CD14-positive monocyte (primary cell): ENCODE data around the gene RABL6. TPM values are rescaled to one million over a fixed set of nuclear protein-coding genes. Genes with fewer than 3 reads are reported as not detected.
"Not testable (repeated sequence)": the region's sequence is repeated elsewhere in the genome, so short reads cannot be mapped to it uniquely, and the experiment has no call there.

Experiments
- DNase-seq, 3 donors: peaks; one replicate each; pipeline ENCODE4 v3.0.0-alpha.2; 2011 to 2022
- H2AFZ ChIP-seq: 2 replicates; pipeline ENCODE4 v1.6.0; 2012; ENCODE audit warnings: mild to moderate bottlenecking, low read depth, low read length, inconsistent platforms; ENCODE audit not compliant: insufficient read depth, poor library complexity, severe bottlenecking
- H3K27ac ChIP-seq, 2 donors: 1 replicate in 1 of 2; 2 replicates in 1 of 2; pipeline ENCODE4 v1.5.1; 2012 to 2013; ENCODE audit warnings: low read length in 2 of 2, control low read depth in 1 of 2, inconsistent platforms in 1 of 2, low read depth in 1 of 2, mild to moderate bottlenecking in 1 of 2
- H3K27me3 ChIP-seq, 2 donors: one replicate each; pipeline versions ENCODE4 v1.6.0 to v1.6.1; 2011 to 2013; ENCODE audit warnings: low read length in 2 of 2; ENCODE audit not compliant: control insufficient read depth in 2 of 2, insufficient read depth in 2 of 2
- H3K36me3 ChIP-seq, 2 donors: replicated peaks in 1 of 2; 1 replicate in 1 of 2; 2 replicates in 1 of 2; pipeline versions ENCODE4 v1.5.1 to v1.6.1; 2012 to 2013; ENCODE audit warnings: low read length in 2 of 2, control low read depth in 1 of 2, inconsistent platforms in 1 of 2, mild to moderate bottlenecking in 1 of 2; ENCODE audit not compliant: insufficient read depth in 2 of 2, control insufficient read depth in 1 of 2
- H3K4me1 ChIP-seq, 2 donors: 1 replicate in 1 of 2; 2 replicates in 1 of 2; pipeline versions ENCODE4 v1.5.1 to v1.6.1; 2012 to 2013; ENCODE audit warnings: low read length in 2 of 2, control low read depth in 1 of 2, inconsistent platforms in 1 of 2, mild to moderate bottlenecking in 1 of 2, moderate library complexity in 1 of 2; ENCODE audit not compliant: insufficient read depth in 2 of 2, control insufficient read depth in 1 of 2
- H3K4me2 ChIP-seq: replicated peaks from 2 replicates; pipeline ENCODE3; 2012; ENCODE audit warnings: low read length, moderate library complexity, mild to moderate bottlenecking; ENCODE audit not compliant: poor library complexity, severe bottlenecking; ENCODE audit errors: extremely low read depth
- H3K4me3 ChIP-seq, 3 experiments: fragments of 200-600 bp in 1 of 3; sonication (generic) in 1 of 3; replicated peaks in 1 of 3; 1 replicate in 2 of 3; 2 replicates in 1 of 3; pipeline ENCODE4 v1.5.1; 2011 to 2013; ENCODE audit warnings: low read length in 3 of 3, mild to moderate bottlenecking in 3 of 3, control low read depth in 2 of 3, low read depth in 2 of 3, inconsistent platforms in 1 of 3, moderate library complexity in 1 of 3
- H3K79me2 ChIP-seq: 2 replicates; pipeline ENCODE4 v1.6.0; 2012; ENCODE audit warnings: mild to moderate bottlenecking, control low read depth, inconsistent platforms, low read length, moderate library complexity; ENCODE audit not compliant: insufficient read depth
- H3K9ac ChIP-seq: 2 replicates; pipeline ENCODE4 v1.6.0; 2017; ENCODE audit warnings: low read length, mild to moderate bottlenecking; ENCODE audit not compliant: insufficient read depth, poor library complexity, severe bottlenecking
- H3K9me3 ChIP-seq, 2 donors: replicated peaks in 1 of 2; 1 replicate in 1 of 2; 2 replicates in 1 of 2; pipeline versions ENCODE4 v1.5.1 to v1.6.1; 2012 to 2013; ENCODE audit warnings: low read length in 2 of 2, control low read depth in 1 of 2; ENCODE audit not compliant: control insufficient read depth in 1 of 2, insufficient read depth in 1 of 2
- H4K20me1 ChIP-seq: 2 replicates; pipeline ENCODE4 v1.6.0; 2012; ENCODE audit warnings: mild to moderate bottlenecking, low read length, control low read depth, moderate library complexity; ENCODE audit not compliant: insufficient read depth
- H3K27ac Mint-ChIP-seq, 7 donors: one replicate each; pipeline ENCODE4 v1.8.0; 2020; ENCODE audit warnings: mild to moderate bottlenecking in 7 of 7, mixed read lengths in 7 of 7, moderate library complexity in 6 of 7, inconsistent platforms in 2 of 7
- H3K27me3 Mint-ChIP-seq, 3 donors: one replicate each; pipeline ENCODE4 v1.8.0; 2021 to 2022; ENCODE audit warnings: low read depth in 3 of 3, mild to moderate bottlenecking in 3 of 3, mixed read lengths in 3 of 3, moderate library complexity in 3 of 3, inconsistent platforms in 1 of 3
- H3K36me3 Mint-ChIP-seq, 2 donors: one replicate each; pipeline ENCODE4 v1.8.0; 2020; ENCODE audit warnings: mixed read lengths in 2 of 2, inconsistent platforms in 1 of 2, mild to moderate bottlenecking in 1 of 2
- H3K4me1 Mint-ChIP-seq: one replicate; pipeline ENCODE4 v1.8.0; 2020; ENCODE audit warnings: mild to moderate bottlenecking, mixed read lengths
- H3K4me3 Mint-ChIP-seq, 2 donors: one replicate each; pipeline ENCODE4 v1.8.0; 2020; ENCODE audit warnings: mild to moderate bottlenecking in 2 of 2, mixed read lengths in 2 of 2, moderate library complexity in 1 of 2
- H3K9me3 Mint-ChIP-seq, 7 donors: one replicate each; pipeline ENCODE4 v1.8.0; 2020 to 2022; ENCODE audit warnings: mixed read lengths in 7 of 7, mild to moderate bottlenecking in 6 of 7, moderate library complexity in 6 of 7, inconsistent platforms in 2 of 7
- CTCF ChIP-seq: fragments of 200-600 bp; IDR thresholded peaks from one replicate; pipeline ENCODE4 v1.8.0; 2022; ENCODE audit warnings: antibody characterized with exemption, mild to moderate bottlenecking
- WGBS: methylation state at CpG from one replicate; pipeline ENCODE4 v1.1.5; 2013; ENCODE audit warnings: missing lambda C conversion rate; ENCODE audit not compliant: insufficient coverage; 5-methylcytosine and 5-hydroxymethylcytosine counted together
- intact Hi-C, 2 donors: fragments of 100-400 bp; cut with micrococcal nuclease; formaldehyde crosslinking; loops; one replicate each; pipeline versions ENCODE4 v1.15.0 to v1.15.1; 2023
- polyA plus RNA-seq, 3 donors: library from polyadenylated mRNA; depleted of rRNA in 1 of 3; unstranded in 2 of 3; stranded (reverse) in 1 of 3; fragments of 300-500 nt in 2 of 3; fragments of >200 nt in 1 of 3; fragmentation: Illumina TruSeq in 2 of 3; gene quantifications; 1 replicate in 2 of 3; 2 replicates in 1 of 3; pipeline ENCODE4 v1.2.3, GENCODE V29; 2012 to 2021

Gene RABL6
- polyA plus RNA-seq, 3 donors: 6.7 to 30.9 (median 8.1) TPM

- Histone ChIP-seq H4K20me1 (peaks cover 4% of the 10 kb centered on the region), H3K4me3 (peak overlapping the region; percentile 14 to 71 (median 26)), H3K36me3 (no peaks in the 10 kb centered on the region), H3K27me3 (no peaks in the 10 kb centered on the region), H3K9me3 (no peaks in the 10 kb centered on the region), H3K4me1 (peaks cover 28 to 36% of the 10 kb centered on the region in 2 donors), H3K79me2 (peaks cover 7% of the 10 kb centered on the region), H2AFZ (peak overlapping the region; percentile 77), H3K9ac (peak overlapping the region; percentile 38), H3K27ac (peak overlapping the region in 1 of 2 donors; percentile 6), H3K4me2 (peak overlapping the region; percentile 74)
- Mint-ChIP-seq H3K27ac (peak overlapping the region in 3 of 7 donors; percentile 40 to 74 (median 50)), H3K36me3 (no peaks in the 10 kb centered on the region), H3K27me3 (peaks cover 2 to 14% (median 8%) of the 10 kb centered on the region in 3 donors), H3K4me1 (peaks cover 30% of the 10 kb centered on the region), H3K9me3 (peaks cover 0 to 4% (median 0%) of the 10 kb centered on the region in 7 donors), H3K4me3 (peak overlapping the region; percentile 68 to 78)
- DNase-seq: peak; percentile 60 to 92 (median 76)
- intact Hi-C loops: no loop called here
- no peak for TF ChIP-seq CTCF
- WGBS: 36% methylated on average over 18 of the region's 19 CpGs
These were observed 74.6 kb downstream of the RABL6 start for GRCh38 chr9:136882109-136882946.

- H3K36me3 ChIP-seq, H3K27ac ChIP-seq, H3K4me3 ChIP-seq, H3K9me3 Mint-ChIP-seq, H4K20me1 ChIP-seq, DNase-seq, H3K27me3 ChIP-seq, intact Hi-C loops, H3K36me3 Mint-ChIP-seq, H3K9me3 ChIP-seq, H3K9ac ChIP-seq: not testable (repeated sequence)
- H3K4me1 Mint-ChIP-seq: peaks cover 34% of the 10 kb centered on the region
- peak overlapping the region in 3 of 7 donors; percentile 40 to 74 (median 50) for H3K27ac Mint-ChIP-seq
- peak overlapping the region; percentile 74 for H3K4me2 ChIP-seq
- peaks cover 2 to 11% (median 6%) of the 10 kb centered on the region in 3 donors for H3K27me3 Mint-ChIP-seq
- peak overlapping the region; percentile 77 for H2AFZ ChIP-seq
- peak overlapping the region; percentile 68 to 71 for H3K4me3 Mint-ChIP-seq
- 88% methylated on average over 6 of the region's 9 CpGs for WGBS
- H3K4me1 ChIP-seq: peaks cover 31 to 39% of the 10 kb centered on the region in 2 donors
- H3K79me2 ChIP-seq: peaks cover 13% of the 10 kb centered on the region
These were observed 75.2 kb downstream of the RABL6 start for GRCh38 chr9:136882947-136883283.

GRCh38 chr9:136883670-136884069 lies 75.9 kb downstream of the RABL6 start:
- H3K36me3 ChIP-seq, H3K9me3 Mint-ChIP-seq, H3K4me3 Mint-ChIP-seq, H3K9ac ChIP-seq, H3K27ac ChIP-seq, H3K27me3 ChIP-seq, H3K9me3 ChIP-seq, H3K4me3 ChIP-seq, H3K4me2 ChIP-seq, intact Hi-C loops, H2AFZ ChIP-seq, DNase-seq, H3K36me3 Mint-ChIP-seq: not testable (repeated sequence)
- Histone ChIP-seq H3K4me1 (peaks cover 31 to 39% of the 10 kb centered on the region in 2 donors), H4K20me1 (peaks cover 12% of the 10 kb centered on the region), H3K79me2 (peaks cover 21% of the 10 kb centered on the region)
- Mint-ChIP-seq H3K4me1 (peaks cover 37% of the 10 kb centered on the region), H3K27me3 (peaks cover 2 to 10% (median 4%) of the 10 kb centered on the region in 3 donors), H3K27ac (peak overlapping the region in 1 of 7 donors; percentile 40)
- 100% methylated on average over 3 of the region's 10 CpGs for WGBS
